HepG2 (cell line): ENCODE measurements around the gene SLCO1C1. TPM values are rescaled to one million over a fixed set of nuclear protein-coding genes. Genes with fewer than 3 reads are reported as not detected.

Source experiments
- ATAC-seq: fragments of 200-7000 bp; cut with Tn5 transposase; 3 replicates; pipeline ENCODE4 v1.9.1; 2020; ENCODE audit warnings: mild to moderate bottlenecking, moderate library complexity
- BruUV-seq: library from RNA; stranded (reverse); fragments of 400-500 nt; replicated peaks from 2 replicates; lab custom pipeline; 2021; lab: Mats Ljungman, UMichigan
- CTCF ChIA-PET: fragments of 300-600 bp; formaldehyde crosslinking; extraction: SDS; loops from one replicate; lab custom pipeline; 2021; ENCODE audit warnings: low total read pairs, inconsistent platforms, low intra/inter-chr PET ratio; lab: Yijun Ruan, JAX
- POLR2A ChIA-PET: fragments of 350-600 bp; sonication (Branson Sonifier 250); formaldehyde crosslinking; loops from one replicate; lab custom pipeline; 2020; ENCODE audit warnings: antibody characterized with exemption, inconsistent platforms; lab: Yijun Ruan, JAX
- DNase-seq: peaks from one replicate; pipeline ENCODE4 v3.0.0-alpha.2; 2015; ENCODE audit warnings: low spot score
- FAIRE-seq: peaks from 3 replicates; lab custom pipeline; 2011; peaks lifted over from hg19 to GRCh38; lab: Jason Lieb, UNC
- H2AFZ ChIP-seq: one replicate; pipeline ENCODE4 v1.6.1; 2011; ENCODE audit warnings: low read length, inconsistent platforms
- H3K27ac ChIP-seq: fragments of 300-600 bp; 3 replicates; pipeline ENCODE4 v1.8.0; 2011; ENCODE audit warnings: mixed run types, mild to moderate bottlenecking, mixed read lengths, low read length, inconsistent platforms; ENCODE audit not compliant: insufficient read depth; ENCODE audit errors: extremely low read length
- H3K27me3 ChIP-seq, 2 experiments: fragments of 200-600 bp in 1 of 2; 2 replicates in 1 of 2; 3 replicates in 1 of 2; pipeline versions ENCODE4 v1.6.0 to v1.8.0; 2011; ENCODE audit warnings: low read length in 2 of 2, mild to moderate bottlenecking in 2 of 2, moderate library complexity in 2 of 2, inconsistent platforms in 1 of 2; ENCODE audit not compliant: insufficient read depth in 2 of 2, control insufficient read depth in 1 of 2
- H3K36me3 ChIP-seq, 2 experiments: fragments of 200-600 bp in 1 of 2; replicated peaks in 1 of 2; 2 replicates in 1 of 2; 3 replicates in 1 of 2; pipeline versions ENCODE4 v1.5.1 to v1.8.0; 2011; ENCODE audit warnings: low read length in 2 of 2, inconsistent platforms in 1 of 2; ENCODE audit not compliant: insufficient read depth in 2 of 2, control insufficient read depth in 1 of 2
- H3K4me1 ChIP-seq: 2 replicates; pipeline ENCODE4 v1.5.1; 2012; ENCODE audit warnings: low read length, inconsistent platforms; ENCODE audit not compliant: insufficient read depth
- H3K4me2 ChIP-seq: 2 replicates; pipeline ENCODE4 v1.6.0; 2011; ENCODE audit warnings: low read depth, low read length, inconsistent platforms
- H3K4me3 ChIP-seq, 3 experiments: fragments of 200-600 bp in 1 of 3; sonication (generic), shearing (Covaris generic) in 1 of 3; replicated peaks in 1 of 3; 2 replicates each; pipeline ENCODE4 v1.5.1; 2011 to 2016; ENCODE audit warnings: low read length in 3 of 3, inconsistent platforms in 2 of 3, low read depth in 2 of 3, mild to moderate bottlenecking in 2 of 3, control low read depth in 1 of 3, mixed read lengths in 1 of 3; ENCODE audit not compliant: insufficient read depth in 1 of 3
- H3K79me2 ChIP-seq: one replicate; pipeline ENCODE4 v1.6.1; 2011; ENCODE audit warnings: low read length, inconsistent platforms; ENCODE audit not compliant: insufficient read depth
- H3K9ac ChIP-seq: 2 replicates; pipeline ENCODE4 v1.6.0; 2011; ENCODE audit warnings: mild to moderate bottlenecking, low read depth, low read length, inconsistent platforms; ENCODE audit not compliant: insufficient read depth
- H3K9me3 ChIP-seq: 2 replicates; pipeline ENCODE4 v1.5.1; 2012; ENCODE audit warnings: mild to moderate bottlenecking, low read length
- H4K20me1 ChIP-seq: 2 replicates; pipeline ENCODE4 v1.6.0; 2011; ENCODE audit warnings: inconsistent platforms, mild to moderate bottlenecking, low read length, moderate library complexity; ENCODE audit not compliant: insufficient read depth
- GABPB1 ChIP-seq: IDR thresholded peaks from 2 replicates; pipeline ENCODE4 v1.6.1; 2016; ENCODE audit warnings: mild to moderate bottlenecking, missing genetic modification reagents, moderate library complexity, missing compliant biosample characterization
- GZF1 ChIP-seq: sonication (generic); formaldehyde crosslinking; IDR thresholded peaks from 2 replicates; pipeline ENCODE4 v1.5.1; 2020; ENCODE audit warnings: mild to moderate bottlenecking, missing genetic modification reagents
- PAWR ChIP-seq: sonication (generic); formaldehyde crosslinking; IDR thresholded peaks from 2 replicates; pipeline ENCODE4 v1.4.0; 2020; ENCODE audit warnings: missing genetic modification reagents, mild to moderate bottlenecking, borderline replicate concordance
- PCBP2 ChIP-seq: fragments of 200-400 bp; formaldehyde crosslinking; optimal IDR thresholded peaks from 2 replicates; pipeline ENCODE3; 2018; ENCODE audit warnings: low read length, low read depth; ENCODE audit not compliant: poor library complexity, severe bottlenecking
- REST ChIP-seq, 2 experiments: IDR thresholded peaks; 2 replicates each; pipeline ENCODE4 v1.6.1; 2011 to 2012; ENCODE audit warnings: low read length in 2 of 2, borderline replicate concordance in 1 of 2, low read depth in 1 of 2, mild to moderate bottlenecking in 1 of 2, moderate library complexity in 1 of 2
- THRA ChIP-seq: sonication (generic); formaldehyde crosslinking; IDR thresholded peaks from 2 replicates; pipeline ENCODE4 v1.4.0; 2020; ENCODE audit warnings: missing genetic modification reagents, borderline replicate concordance
- ZFP1 ChIP-seq: IDR thresholded peaks from 2 replicates; pipeline ENCODE4 v1.6.1; 2016
- WGBS: methylation state at CpG from one replicate; pipeline ENCODE4 v1.1.6; 2017; ENCODE audit warnings: low lambda C conversion rate; 5-methylcytosine and 5-hydroxymethylcytosine counted together
- in situ Hi-C: cut with HindIII; loops from 2 replicates; pipeline ENCODE4 v1.10.0; 2017; ENCODE audit warnings: low pct_unique_long_range_greater_than_20kb; ENCODE audit not compliant: extremely low pct_ligation_motif_present
- intact Hi-C: fragments of 100-400 bp; cut with micrococcal nuclease; formaldehyde crosslinking; loops from one replicate; pipeline ENCODE4 v1.10.0; 2022; ENCODE audit not compliant: unreplicated experiment
- polyA plus RNA-seq, 8 experiments: library from polyadenylated mRNA; depleted of rRNA in 3 of 8; stranded (reverse) in 7 of 8; unstranded in 1 of 8; fragments of >200 nt; fragmentation: Illumina TruSeq in 4 of 8; extraction: Trizol in 4 of 8; gene quantifications; 2 replicates each; pipeline versions ENCODE4 v1.2.1 to v1.2.3, GENCODE V29; 2011 to 2016; ENCODE audit warnings: low read depth in 4 of 8, missing spikeins in 1 of 8, mixed read lengths in 1 of 8; ENCODE audit not compliant: insufficient read depth in 1 of 8
- total RNA-seq, 5 experiments: library from RNA; depleted of rRNA; stranded (reverse); fragments of >200 nt; fragmentation: Illumina TruSeq; extraction: Trizol; gene quantifications; 2 replicates each; pipeline ENCODE4 v1.2.3, GENCODE V29; 2016; ENCODE audit warnings: low read depth in 1 of 5
- TF ChIP-seq, protein P1 (sequence below): IDR thresholded peaks from 2 replicates; pipeline ENCODE4 v1.6.1; 2012; ENCODE audit warnings: inconsistent platforms
- TF ChIP-seq, protein P2 (sequence below): sonication (generic); formaldehyde crosslinking; IDR thresholded peaks from 2 replicates; pipeline ENCODE4 v1.9.0; 2022; ENCODE audit warnings: missing genetic modification reagents, mild to moderate bottlenecking, borderline replicate concordance
- TF ChIP-seq, protein P3 (sequence below): sonication (generic); formaldehyde crosslinking; conservative IDR thresholded peaks from 2 replicates; pipeline ENCODE4 v1.4.0; 2020; ENCODE audit warnings: missing genetic modification reagents

The SLCO1C1 gene
- total and polyA plus RNA-seq, 2 of the 13 experiments (the other 11 are each of a cell fraction or from before 2014, with no cell fraction given) = not detected

DNA sequence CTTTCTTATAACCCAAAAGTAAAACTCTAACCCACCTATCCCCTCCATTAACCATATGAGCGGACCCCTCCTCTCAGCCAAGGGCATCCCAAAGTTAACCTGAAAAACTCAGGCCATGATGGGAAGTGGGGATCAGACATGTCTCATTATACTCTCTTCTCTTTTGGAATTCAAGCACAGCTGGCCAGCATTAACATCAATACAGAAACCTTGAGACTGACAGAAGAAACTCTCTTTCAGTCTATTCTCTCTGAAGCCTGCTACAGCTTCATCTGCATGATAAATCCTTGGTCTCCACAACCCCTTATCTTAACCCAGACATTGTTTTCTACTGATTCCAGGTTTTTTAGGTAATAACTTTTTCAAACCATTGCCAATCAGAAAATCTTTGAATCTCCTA is 97.8 kb downstream of the SLCO1C1 start:
- DNase-seq = no peak
- in situ Hi-C loops = loop anchor here (10.0 kb wide), 1 partner anchor 148 kb away; no protein-coding TSS in a partner anchor
- TF ChIP-seq, protein P1, sequence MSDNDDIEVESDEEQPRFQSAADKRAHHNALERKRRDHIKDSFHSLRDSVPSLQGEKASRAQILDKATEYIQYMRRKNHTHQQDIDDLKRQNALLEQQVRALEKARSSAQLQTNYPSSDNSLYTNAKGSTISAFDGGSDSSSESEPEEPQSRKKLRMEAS = no peak
- TF ChIP-seq ZFP1 (no peak), PAWR (no peak), PCBP2 (no peak), GABPB1 (CRISPR knock-in tag) (no peak), THRA (no peak), REST (IDR thresholded peaks at IDR 0.05; ENCODE audit: borderline replicate concordance in 1 of 2, low read depth in 1 of 2, low read length in 2 of 2) (no peak), GZF1 (CRISPR knock-in tag) (no peak)
- TF ChIP-seq, protein P2, sequence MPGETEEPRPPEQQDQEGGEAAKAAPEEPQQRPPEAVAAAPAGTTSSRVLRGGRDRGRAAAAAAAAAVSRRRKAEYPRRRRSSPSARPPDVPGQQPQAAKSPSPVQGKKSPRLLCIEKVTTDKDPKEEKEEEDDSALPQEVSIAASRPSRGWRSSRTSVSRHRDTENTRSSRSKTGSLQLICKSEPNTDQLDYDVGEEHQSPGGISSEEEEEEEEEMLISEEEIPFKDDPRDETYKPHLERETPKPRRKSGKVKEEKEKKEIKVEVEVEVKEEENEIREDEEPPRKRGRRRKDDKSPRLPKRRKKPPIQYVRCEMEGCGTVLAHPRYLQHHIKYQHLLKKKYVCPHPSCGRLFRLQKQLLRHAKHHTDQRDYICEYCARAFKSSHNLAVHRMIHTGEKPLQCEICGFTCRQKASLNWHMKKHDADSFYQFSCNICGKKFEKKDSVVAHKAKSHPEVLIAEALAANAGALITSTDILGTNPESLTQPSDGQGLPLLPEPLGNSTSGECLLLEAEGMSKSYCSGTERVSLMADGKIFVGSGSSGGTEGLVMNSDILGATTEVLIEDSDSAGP = no peak
- TF ChIP-seq, protein P3, sequence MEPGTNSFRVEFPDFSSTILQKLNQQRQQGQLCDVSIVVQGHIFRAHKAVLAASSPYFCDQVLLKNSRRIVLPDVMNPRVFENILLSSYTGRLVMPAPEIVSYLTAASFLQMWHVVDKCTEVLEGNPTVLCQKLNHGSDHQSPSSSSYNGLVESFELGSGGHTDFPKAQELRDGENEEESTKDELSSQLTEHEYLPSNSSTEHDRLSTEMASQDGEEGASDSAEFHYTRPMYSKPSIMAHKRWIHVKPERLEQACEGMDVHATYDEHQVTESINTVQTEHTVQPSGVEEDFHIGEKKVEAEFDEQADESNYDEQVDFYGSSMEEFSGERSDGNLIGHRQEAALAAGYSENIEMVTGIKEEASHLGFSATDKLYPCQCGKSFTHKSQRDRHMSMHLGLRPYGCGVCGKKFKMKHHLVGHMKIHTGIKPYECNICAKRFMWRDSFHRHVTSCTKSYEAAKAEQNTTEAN (CRISPR knock-in tag) = no peak
- TF ChIP-seq, all 625 proteins: peak for 0
- Histone ChIP-seq H3K27me3 (no peaks in the 10 kb centered on the region), H2AFZ (no peak overlapping the region), H3K9ac (no peak overlapping the region), H3K9me3 (no peaks in the 10 kb centered on the region), H3K27ac (no peak overlapping the region), H3K36me3 (no peaks in the 10 kb centered on the region), H3K4me3 (no peak overlapping the region), H3K79me2 (no peaks in the 10 kb centered on the region), H3K4me2 (no peak overlapping the region), H3K4me1 (no peaks in the 10 kb centered on the region), H4K20me1 (no peaks in the 10 kb centered on the region)
- WGBS = 45% methylated on average over 1 of the region's 1 CpG
- no peak for ATAC-seq
- intact Hi-C loops = no loop called here
- ChIA-PET CTCF (no interaction called here), POLR2A (no interaction called here)
- no TSS peak for BruUV-seq
- FAIRE-seq = no peak
